Memory B cell (primary cell): ENCODE results near the gene ARFIP1.

Experiments
- ATAC-seq: fragments of 150-1000 bp; cut with Tn5 transposase; 2 replicates; pipeline ENCODE4 v1.10.0; 2021; ENCODE audit warnings: low read depth, mild to moderate bottlenecking, moderate library complexity
- DNase-seq, 2 donors: peaks; one replicate each; pipeline ENCODE4 v3.0.0; 2022; ENCODE audit warnings: low spot score in 2 of 2
- H3K27ac Mint-ChIP-seq: one replicate; pipeline ENCODE4 v1.8.0; 2022; ENCODE audit warnings: mild to moderate bottlenecking, moderate library complexity, mixed read lengths
- H3K27me3 Mint-ChIP-seq: one replicate; pipeline ENCODE4 v1.8.0; 2022; ENCODE audit warnings: mixed read lengths
- H3K36me3 Mint-ChIP-seq: one replicate; pipeline ENCODE4 v1.8.0; 2022; ENCODE audit warnings: mild to moderate bottlenecking, mixed read lengths
- H3K4me1 Mint-ChIP-seq: one replicate; pipeline ENCODE4 v1.8.0; 2022; ENCODE audit warnings: mixed read lengths
- H3K4me3 Mint-ChIP-seq: one replicate; pipeline ENCODE4 v1.8.0; 2022; ENCODE audit warnings: mild to moderate bottlenecking, moderate library complexity, mixed read lengths
- H3K9me3 Mint-ChIP-seq: one replicate; pipeline ENCODE4 v1.8.0; 2022; ENCODE audit warnings: mixed read lengths

The ARFIP1 gene

DNA sequence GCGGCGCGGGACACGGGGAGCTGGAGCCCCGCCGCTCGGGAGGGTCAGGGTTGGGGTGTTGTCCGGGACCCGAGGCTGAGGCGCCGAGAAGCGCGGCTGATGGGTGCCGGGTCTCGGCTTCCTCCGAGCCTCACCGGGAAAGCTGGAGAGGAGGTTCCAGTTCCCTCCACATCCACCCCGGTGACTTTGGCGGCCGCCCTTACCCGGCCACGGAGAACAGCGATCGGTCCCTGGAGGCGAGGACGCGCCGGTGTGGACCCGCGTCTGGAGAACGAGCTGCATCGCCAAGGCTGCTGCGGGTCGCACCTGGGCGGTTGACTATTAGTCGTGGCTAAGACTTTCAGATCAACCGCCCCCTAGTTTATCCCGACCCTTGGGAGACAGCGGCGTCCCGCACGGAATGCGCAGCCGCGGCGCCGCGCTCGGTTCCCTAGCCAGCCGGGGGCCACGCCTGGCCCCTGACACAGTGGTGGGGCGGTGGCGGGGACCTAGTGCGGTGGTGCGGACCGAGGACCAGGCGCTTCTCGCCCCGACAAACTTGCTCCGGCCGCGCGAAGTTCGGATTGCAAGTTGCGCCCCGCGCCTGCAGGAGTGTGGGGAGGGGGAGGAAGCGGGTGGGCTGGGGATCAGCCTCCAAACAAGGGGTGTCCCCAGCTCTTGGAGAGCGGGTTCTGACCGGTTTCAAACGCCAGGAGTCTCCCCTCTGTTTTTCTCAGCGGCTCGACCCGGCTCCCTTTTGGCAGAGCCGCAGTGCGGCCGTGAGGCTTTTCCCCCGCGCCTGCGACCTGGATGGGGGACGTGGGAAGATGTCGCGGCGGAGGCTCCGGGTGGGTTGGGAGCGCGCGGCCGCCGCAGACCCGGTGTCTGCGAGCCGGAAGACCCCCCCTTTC, 156.9 kb downstream of the ARFIP1 start:
- H3K27ac Mint-ChIP-seq = no peak overlapping the region
- no peaks in the 10 kb centered on the region for H3K36me3 Mint-ChIP-seq
- H3K4me1 Mint-ChIP-seq = peaks cover 18% of the 10 kb centered on the region
- H3K9me3 Mint-ChIP-seq = no peaks in the 10 kb centered on the region
- peaks cover 20% of the 10 kb centered on the region for H3K27me3 Mint-ChIP-seq
- peak; percentile 18 to 47 for DNase-seq
- H3K4me3 Mint-ChIP-seq = peak overlapping the region; percentile 79
- ATAC-seq = peak; percentile 28

- Mint-ChIP-seq H3K27ac (no peak overlapping the region), H3K36me3 (no peaks in the 10 kb centered on the region), H3K4me3 (peak overlapping the region; percentile 84), H3K9me3 (no peaks in the 10 kb centered on the region), H3K4me1 (peaks cover 18% of the 10 kb centered on the region), H3K27me3 (peaks cover 20% of the 10 kb centered on the region)
- ATAC-seq (peak; percentile 65), DNase-seq (peak; percentile 21 to 42)
Measured at GRCh38 chr4:152937336-152938236, 157.8 kb downstream of the ARFIP1 start.

- no peak overlapping the region for H3K27ac Mint-ChIP-seq
- no peak for DNase-seq
- H3K4me1 Mint-ChIP-seq = peaks cover 18% of the 10 kb centered on the region
- H3K36me3 Mint-ChIP-seq = no peaks in the 10 kb centered on the region
- H3K27me3 Mint-ChIP-seq = peaks cover 20% of the 10 kb centered on the region
- ATAC-seq = no peak
- peak overlapping the region; percentile 84 for H3K4me3 Mint-ChIP-seq
- no peaks in the 10 kb centered on the region for H3K9me3 Mint-ChIP-seq
Measured at GRCh38 chr4:152938237-152938947, 158.6 kb downstream of the ARFIP1 start.

DNA sequence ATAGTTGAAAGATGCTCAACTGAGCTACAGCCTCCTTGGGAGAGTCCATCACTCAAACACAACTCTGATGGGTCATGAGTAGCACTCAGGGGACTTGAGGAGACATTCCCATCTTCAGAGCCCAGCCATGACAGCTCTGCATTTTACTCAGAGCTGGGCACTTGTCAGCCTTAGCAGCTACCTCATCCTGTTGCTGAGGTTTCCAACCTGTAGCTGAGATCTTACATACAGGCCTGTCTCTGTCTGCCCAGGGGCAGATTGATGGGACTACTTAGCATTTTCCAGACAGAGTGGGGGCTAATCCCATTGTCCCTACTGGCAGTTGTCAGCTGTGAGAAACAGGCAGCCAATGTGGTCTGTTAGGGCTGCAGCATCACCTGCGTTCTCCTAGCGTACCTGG, 159.9 kb downstream of the ARFIP1 start:
- no peaks in the 10 kb centered on the region for H3K36me3 Mint-ChIP-seq
- H3K27me3 Mint-ChIP-seq = peaks cover 12% of the 10 kb centered on the region
- H3K4me1 Mint-ChIP-seq = peaks cover 15% of the 10 kb centered on the region
- ATAC-seq = no peak
- no peak overlapping the region for H3K4me3 Mint-ChIP-seq
- H3K9me3 Mint-ChIP-seq = no peaks in the 10 kb centered on the region
- H3K27ac Mint-ChIP-seq = no peak overlapping the region
- DNase-seq = no peak

DNA sequence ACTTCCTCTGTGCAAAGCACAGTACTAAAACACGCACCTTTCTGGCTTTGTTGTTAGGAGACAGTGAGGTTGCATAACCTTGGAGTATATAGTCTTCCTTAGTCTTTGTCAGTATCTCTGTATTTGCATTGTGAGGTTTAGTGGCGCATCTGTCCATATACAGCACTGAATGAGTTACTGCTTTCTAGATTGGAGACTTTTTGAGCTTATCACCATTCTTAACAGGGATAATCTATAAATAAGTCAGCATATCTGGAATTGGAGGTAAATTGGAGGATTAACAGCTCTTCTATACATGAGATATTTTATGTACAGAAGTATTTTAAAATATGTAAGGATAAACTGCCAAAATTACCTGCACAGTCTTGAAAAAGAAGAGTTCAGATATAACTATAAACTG, 160.7 kb downstream of the ARFIP1 start:
- no peak for DNase-seq
- Mint-ChIP-seq H3K27ac (no peak overlapping the region), H3K27me3 (peaks cover 9% of the 10 kb centered on the region), H3K4me1 (peaks cover 9% of the 10 kb centered on the region), H3K36me3 (no peaks in the 10 kb centered on the region), H3K9me3 (no peaks in the 10 kb centered on the region), H3K4me3 (no peak overlapping the region)
- ATAC-seq = no peak

DNA sequence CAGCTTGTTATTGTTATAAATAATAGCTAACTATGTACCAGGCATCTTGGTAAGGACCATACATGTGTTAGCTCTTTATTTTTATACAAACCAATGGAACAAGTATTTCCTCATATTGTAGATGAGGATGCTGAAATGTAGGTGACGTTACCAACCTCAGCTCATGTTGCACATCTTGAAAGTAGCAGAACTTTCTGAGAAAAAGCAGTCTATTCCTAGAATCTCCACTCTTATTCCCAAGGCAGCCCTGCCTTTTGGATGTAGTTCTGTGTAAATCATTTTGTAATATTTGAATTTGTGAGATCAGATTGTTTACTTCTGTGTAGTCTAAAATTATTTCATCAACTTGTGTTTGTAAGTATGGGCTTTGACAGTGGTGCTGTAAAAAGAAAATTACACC, 161.7 kb downstream of the ARFIP1 start:
- ATAC-seq (no peak), DNase-seq (no peak)
- no peaks in the 10 kb centered on the region for H3K9me3 Mint-ChIP-seq
- no peak overlapping the region for H3K27ac Mint-ChIP-seq
- H3K4me1 Mint-ChIP-seq = peaks cover 6% of the 10 kb centered on the region
- H3K27me3 Mint-ChIP-seq = peaks cover 11% of the 10 kb centered on the region
- H3K4me3 Mint-ChIP-seq = no peak overlapping the region
- H3K36me3 Mint-ChIP-seq = peaks cover 2% of the 10 kb centered on the region

DNA sequence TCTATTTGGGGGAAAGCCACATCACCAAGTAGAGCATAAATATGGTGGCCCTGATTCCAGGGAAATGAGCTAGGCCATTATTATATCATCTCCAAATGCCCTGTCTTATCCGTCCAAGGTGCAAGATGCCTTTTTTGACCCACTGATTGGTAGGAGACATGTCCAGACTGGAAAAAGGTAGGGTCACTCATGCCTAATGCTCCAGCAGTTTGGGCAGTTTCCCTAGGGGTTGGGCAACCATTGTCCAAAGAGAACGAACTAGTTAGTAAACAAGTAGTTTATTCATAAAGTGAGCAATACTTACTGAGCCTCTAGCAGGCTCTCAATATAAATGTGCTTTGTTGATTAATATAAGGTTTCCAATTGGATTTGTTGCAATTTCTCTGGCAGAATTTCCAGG, 162.6 kb downstream of the ARFIP1 start:
- no peak overlapping the region for H3K27ac Mint-ChIP-seq
- peaks cover 11% of the 10 kb centered on the region for H3K27me3 Mint-ChIP-seq
- H3K4me3 Mint-ChIP-seq = no peak overlapping the region
- no peak for ATAC-seq
- no peaks in the 10 kb centered on the region for H3K9me3 Mint-ChIP-seq
- DNase-seq = no peak
- peaks cover 6% of the 10 kb centered on the region for H3K4me1 Mint-ChIP-seq
- H3K36me3 Mint-ChIP-seq = peaks cover 2% of the 10 kb centered on the region

- H3K9me3 Mint-ChIP-seq = no peaks in the 10 kb centered on the region
- H3K27me3 Mint-ChIP-seq = peaks cover 10% of the 10 kb centered on the region
- DNase-seq = no peak
- H3K4me1 Mint-ChIP-seq = no peaks in the 10 kb centered on the region
- H3K36me3 Mint-ChIP-seq = peaks cover 6% of the 10 kb centered on the region
- H3K4me3 Mint-ChIP-seq = no peak overlapping the region
- H3K27ac Mint-ChIP-seq = no peak overlapping the region
- ATAC-seq = no peak
Measured at GRCh38 chr4:152943672-152944071, 163.9 kb downstream of the ARFIP1 start.

DNA sequence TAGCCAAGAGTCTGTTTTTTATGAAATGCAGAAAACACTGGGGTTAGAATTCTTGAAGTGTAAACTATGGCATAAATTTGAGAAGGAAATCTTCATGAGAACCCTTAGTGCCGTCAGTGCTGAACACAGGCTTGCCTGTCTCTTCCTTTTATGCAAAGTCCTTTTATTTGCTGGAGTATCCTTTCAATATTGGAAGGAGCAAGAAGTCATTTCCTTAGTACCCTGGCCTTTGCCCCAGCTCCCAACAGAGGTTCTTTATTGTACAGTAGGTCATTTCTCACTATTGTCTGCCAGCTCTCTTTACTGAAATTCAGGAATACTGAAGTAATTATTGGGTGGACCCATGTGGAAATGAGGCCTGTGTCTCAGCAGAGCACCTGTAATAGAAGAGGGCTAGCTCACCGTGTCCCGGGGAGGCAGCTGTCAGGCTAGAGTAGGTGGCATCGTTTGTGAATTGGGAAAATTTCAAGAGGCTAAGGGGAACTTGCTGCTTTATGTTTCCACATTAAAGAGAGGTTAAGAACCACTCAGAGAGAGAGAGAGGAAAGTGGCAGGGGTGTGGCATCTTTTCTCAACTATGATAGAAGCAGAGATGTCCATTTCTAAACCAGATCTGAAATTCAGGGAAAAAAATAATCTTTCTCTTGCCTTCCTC, 165.0 kb downstream of the ARFIP1 start:
- no peak for DNase-seq
- ATAC-seq = no peak
- peaks cover 8% of the 10 kb centered on the region for H3K27me3 Mint-ChIP-seq
- H3K36me3 Mint-ChIP-seq = peaks cover 6% of the 10 kb centered on the region
- H3K27ac Mint-ChIP-seq = no peak overlapping the region
- no peak overlapping the region for H3K4me3 Mint-ChIP-seq
- H3K4me1 Mint-ChIP-seq = no peaks in the 10 kb centered on the region
- H3K9me3 Mint-ChIP-seq = no peaks in the 10 kb centered on the region

- DNase-seq (no peak), ATAC-seq (no peak)
- Mint-ChIP-seq H3K27ac (no peak overlapping the region), H3K9me3 (no peaks in the 10 kb centered on the region), H3K27me3 (peaks cover 10% of the 10 kb centered on the region), H3K36me3 (peaks cover 6% of the 10 kb centered on the region), H3K4me1 (peaks cover 2% of the 10 kb centered on the region), H3K4me3 (no peak overlapping the region)
Measured at GRCh38 chr4:152945639-152946038, 165.9 kb downstream of the ARFIP1 start.

DNA sequence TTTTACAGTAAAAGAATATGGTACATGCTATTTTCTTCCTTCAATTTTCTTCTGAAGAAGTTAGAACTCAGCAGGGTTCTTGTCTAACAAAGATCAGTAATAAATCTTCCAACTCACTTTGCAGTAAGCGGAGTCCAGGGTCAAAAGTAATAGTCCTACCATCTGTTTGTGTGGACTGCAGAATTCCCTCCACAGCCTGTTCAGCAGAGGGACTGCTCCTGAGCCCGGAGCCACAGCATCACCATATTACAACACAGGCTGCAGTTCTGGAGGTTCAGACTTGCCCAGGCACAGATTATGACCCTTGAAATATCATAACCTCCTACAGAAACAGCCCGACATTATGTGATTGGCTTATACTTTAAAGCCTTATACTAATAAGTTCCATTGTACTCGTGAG, 166.7 kb downstream of the ARFIP1 start:
- Mint-ChIP-seq H3K27ac (no peak overlapping the region), H3K36me3 (peaks cover 7% of the 10 kb centered on the region), H3K4me3 (no peak overlapping the region), H3K9me3 (no peaks in the 10 kb centered on the region), H3K27me3 (peaks cover 12% of the 10 kb centered on the region), H3K4me1 (peaks cover 2% of the 10 kb centered on the region)
- DNase-seq = no peak
- no peak for ATAC-seq

- Mint-ChIP-seq H3K9me3 (no peaks in the 10 kb centered on the region), H3K27ac (no peak overlapping the region), H3K27me3 (peaks cover 12% of the 10 kb centered on the region), H3K4me3 (no peak overlapping the region), H3K36me3 (peaks cover 7% of the 10 kb centered on the region), H3K4me1 (peaks cover 2% of the 10 kb centered on the region)
- DNase-seq = no peak
- ATAC-seq = no peak
Measured at GRCh38 chr4:152947311-152947710, 167.6 kb downstream of the ARFIP1 start.

DNA sequence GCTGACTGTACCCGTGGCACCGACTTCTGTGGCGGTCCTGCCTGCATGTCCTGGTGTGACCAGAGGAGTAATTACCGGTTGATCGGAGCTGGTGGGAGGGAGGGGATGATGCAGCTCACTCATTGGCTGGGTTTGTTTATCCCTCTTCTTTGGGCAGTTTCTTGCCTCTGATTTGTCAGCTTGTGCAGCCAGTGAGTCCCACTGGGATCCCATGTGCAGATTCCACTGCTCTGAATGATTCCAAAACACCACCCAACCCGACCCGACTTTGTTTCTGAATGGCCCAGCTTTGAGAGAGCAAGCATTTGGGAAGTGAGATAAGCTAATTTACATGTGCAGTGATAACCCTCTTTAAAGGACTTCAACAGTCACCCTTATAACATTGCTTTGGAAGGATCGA, 170.2 kb downstream of the ARFIP1 start:
- H3K9me3 Mint-ChIP-seq = no peaks in the 10 kb centered on the region
- H3K36me3 Mint-ChIP-seq = peaks cover 10% of the 10 kb centered on the region
- DNase-seq (no peak), ATAC-seq (no peak)
- peaks cover 12% of the 10 kb centered on the region for H3K27me3 Mint-ChIP-seq
- peaks cover 2% of the 10 kb centered on the region for H3K4me1 Mint-ChIP-seq
- H3K27ac Mint-ChIP-seq = no peak overlapping the region
- no peak overlapping the region for H3K4me3 Mint-ChIP-seq
